Liver (tissue), 9 donors: ENCODE measurements around the gene DSE. TPM values are rescaled to one million over a fixed set of nuclear protein-coding genes. Genes with fewer than 3 reads are reported as not detected.

Source experiments
- DNase-seq: peaks from one replicate; pipeline ENCODE4 v3.0.0-alpha.2; 2017; ENCODE audit warnings: low spot score
- H3K27ac ChIP-seq, 2 donors: one replicate each; pipeline ENCODE4 v1.7.0; 2013; ENCODE audit warnings: inconsistent platforms in 2 of 2, low read length in 2 of 2, control low read depth in 1 of 2, low read depth in 1 of 2, mild to moderate bottlenecking in 1 of 2
- H3K27me3 ChIP-seq, 4 donors: one replicate each; pipeline versions ENCODE4 v1.6.1 to v1.7.0; 2013; ENCODE audit warnings: low read length in 3 of 4, inconsistent platforms in 1 of 4, mild to moderate bottlenecking in 1 of 4, moderate library complexity in 1 of 4; ENCODE audit not compliant: control insufficient read depth in 4 of 4, insufficient read depth in 4 of 4
- H3K36me3 ChIP-seq, 4 donors: one replicate each; pipeline versions ENCODE4 v1.6.1 to v1.7.0; 2013; ENCODE audit warnings: low read length in 3 of 4, mild to moderate bottlenecking in 3 of 4, low read depth in 1 of 4, moderate library complexity in 1 of 4; ENCODE audit not compliant: control insufficient read depth in 4 of 4, insufficient read depth in 3 of 4
- H3K4me1 ChIP-seq, 4 donors: one replicate each; pipeline versions ENCODE4 v1.6.1 to v1.7.0; 2013; ENCODE audit warnings: low read length in 3 of 4, mild to moderate bottlenecking in 3 of 4, moderate library complexity in 1 of 4; ENCODE audit not compliant: control insufficient read depth in 4 of 4, insufficient read depth in 4 of 4
- H3K4me3 ChIP-seq, 3 donors: one replicate each; pipeline versions ENCODE4 v1.6.1 to v1.7.0; 2013; ENCODE audit warnings: low read length in 3 of 3, control low read depth in 1 of 3, low read depth in 1 of 3, mild to moderate bottlenecking in 1 of 3
- H3K9ac ChIP-seq, 2 donors: one replicate each; pipeline ENCODE4 v1.7.0; 2013; ENCODE audit warnings: low read length in 2 of 2, mild to moderate bottlenecking in 2 of 2, moderate library complexity in 2 of 2, control low read depth in 1 of 2, low read depth in 1 of 2
- H3K9me3 ChIP-seq, 4 donors: one replicate each; pipeline versions ENCODE4 v1.6.1 to v1.7.0; 2013; ENCODE audit warnings: low read length in 3 of 4; ENCODE audit not compliant: control insufficient read depth in 4 of 4
- EGR1 ChIP-seq, 2 donors: IDR thresholded peaks; 2 replicates each; pipeline ENCODE4 v1.6.1; 2016 to 2018; ENCODE audit warnings: antibody characterized with exemption in 2 of 2, low read depth in 2 of 2
- FOXA1 ChIP-seq: IDR thresholded peaks from 2 replicates; pipeline ENCODE4 v1.6.1; 2016; ENCODE audit warnings: antibody characterized with exemption
- FOXA2 ChIP-seq: IDR thresholded peaks from 2 replicates; pipeline ENCODE4 v1.6.1; 2016; ENCODE audit warnings: antibody characterized with exemption
- GABPA ChIP-seq, 2 donors: IDR thresholded peaks in 1 of 2; conservative IDR thresholded peaks in 1 of 2; 2 replicates each; pipeline ENCODE4 v1.6.1; 2016; ENCODE audit warnings: antibody characterized with exemption in 2 of 2, mild to moderate bottlenecking in 1 of 2, moderate library complexity in 1 of 2
- HNF4A ChIP-seq, 2 donors: conservative IDR thresholded peaks; 2 replicates each; pipeline ENCODE4 v1.6.1; 2016; ENCODE audit warnings: antibody characterized with exemption in 2 of 2, mild to moderate bottlenecking in 2 of 2
- HNF4G ChIP-seq: IDR thresholded peaks from 2 replicates; pipeline ENCODE4 v1.6.1; 2016; ENCODE audit warnings: antibody characterized with exemption
- JUND ChIP-seq, 2 donors: IDR thresholded peaks; 2 replicates each; pipeline ENCODE4 v1.6.1; 2016; ENCODE audit warnings: antibody characterized with exemption in 2 of 2
- NR2F2 ChIP-seq: IDR thresholded peaks from 2 replicates; pipeline ENCODE4 v1.6.1; 2016; ENCODE audit warnings: antibody characterized with exemption
- RAD21 ChIP-seq, 2 donors: IDR thresholded peaks; 2 replicates each; pipeline ENCODE4 v1.6.1; 2016; ENCODE audit warnings: antibody characterized with exemption in 2 of 2, mild to moderate bottlenecking in 2 of 2
- RXRA ChIP-seq, 2 donors: IDR thresholded peaks; 2 replicates each; pipeline ENCODE4 v1.6.1; 2017 to 2018; ENCODE audit warnings: antibody characterized with exemption in 2 of 2, mild to moderate bottlenecking in 1 of 2
- SP1 ChIP-seq: IDR thresholded peaks from 2 replicates; pipeline ENCODE4 v1.6.1; 2018; ENCODE audit warnings: antibody characterized with exemption, mild to moderate bottlenecking
- TAF1 ChIP-seq: conservative IDR thresholded peaks from 2 replicates; pipeline ENCODE4 v1.6.1; 2016; ENCODE audit warnings: antibody characterized with exemption, mild to moderate bottlenecking
- YY1 ChIP-seq: IDR thresholded peaks from 2 replicates; pipeline ENCODE4 v1.6.1; 2016; ENCODE audit warnings: antibody characterized with exemption, mild to moderate bottlenecking
- ZBTB33 ChIP-seq: IDR thresholded peaks from 2 replicates; pipeline ENCODE4 v1.6.1; 2016; ENCODE audit warnings: antibody characterized with exemption
- WGBS: extraction: QIAGEN DNeasy Blood & Tissue Kit; methylation state at CpG from one replicate; pipeline ENCODE4 v1.1.7; 2013; 5-methylcytosine and 5-hydroxymethylcytosine counted together
- polyA plus RNA-seq, 2 donors: library from polyadenylated mRNA; stranded (reverse) in 1 of 2; unstranded in 1 of 2; fragments of 200-250 nt in 1 of 2; fragments of >200 nt in 1 of 2; fragmentation: Nextera tagmentation in 1 of 2; extraction: Ambion mirVana in 1 of 2; gene quantifications; one replicate each; pipeline versions ENCODE4 v1.2.1 to v1.2.3, GENCODE V29; 2013 to 2015
- total RNA-seq, 2 donors: library from RNA; depleted of rRNA; stranded (reverse); fragments of >200 nt; gene quantifications; one replicate each; pipeline ENCODE4 v1.2.3, GENCODE V29; 2014
- TF ChIP-seq, protein P1 (sequence below): IDR thresholded peaks from 2 replicates; pipeline ENCODE4 v1.6.1; 2016; ENCODE audit warnings: antibody characterized with exemption, mild to moderate bottlenecking
- TF ChIP-seq, protein P2 (sequence below): IDR thresholded peaks from 2 replicates; pipeline ENCODE4 v1.6.1; 2016; ENCODE audit warnings: antibody characterized with exemption
- TF ChIP-seq, protein P3 (sequence below): IDR thresholded peaks from 2 replicates; pipeline ENCODE4 v1.6.1; 2016; ENCODE audit warnings: antibody characterized with exemption
- TF ChIP-seq, protein P4 (sequence below): fragments of 150-350 bp; IDR thresholded peaks from 2 replicates; pipeline ENCODE4 v1.5.1; 2017; ENCODE audit warnings: improper control_type of control experiment, low read depth, low read length; ENCODE audit not compliant: missing input control
- donor health status: healthy.
- donor health status: healthy.
- donor health status: healthy.
- donor health status: healthy.
- donor health status: healthy.

Gene DSE
- total and polyA plus RNA-seq, 4 donors, result 5.5 to 22.8 (median 9.6) TPM

DNA sequence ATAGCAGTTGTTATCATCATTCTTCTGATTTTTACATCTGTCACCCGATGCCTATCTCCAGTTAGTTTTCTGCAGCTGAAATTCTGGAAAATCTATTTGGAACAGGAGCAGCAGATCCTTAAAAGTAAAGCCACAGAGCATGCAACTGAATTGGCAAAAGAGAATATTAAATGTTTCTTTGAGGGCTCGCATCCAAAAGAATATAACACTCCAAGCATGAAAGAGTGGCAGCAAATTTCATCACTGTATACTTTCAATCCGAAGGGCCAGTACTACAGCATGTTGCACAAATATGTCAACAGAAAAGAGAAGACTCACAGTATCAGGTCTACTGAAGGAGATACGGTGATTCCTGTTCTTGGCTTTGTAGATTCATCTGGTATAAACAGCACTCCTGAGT is 92.6 kb downstream of the DSE start:
- Histone ChIP-seq H3K9me3 (no peaks in the 10 kb centered on the region), H3K9ac (no peak overlapping the region), H3K27me3 (peaks cover 0 to 1% (median 0%) of the 10 kb centered on the region in 4 donors), H3K36me3 (no peaks in the 10 kb centered on the region), H3K4me1 (peaks cover 4 to 11% (median 6%) of the 10 kb centered on the region in 4 donors), H3K27ac (no peak overlapping the region), H3K4me3 (no peak overlapping the region)
- 72% methylated on average over 4 of the region's 4 CpGs for WGBS
- DNase-seq, result no peak
- TF ChIP-seq HNF4A (conservative IDR thresholded peaks at IDR 0.05), result no peak
- TF ChIP-seq RXRA (IDR thresholded peaks at IDR 0.05), result no peak
- TF ChIP-seq, protein P1, sequence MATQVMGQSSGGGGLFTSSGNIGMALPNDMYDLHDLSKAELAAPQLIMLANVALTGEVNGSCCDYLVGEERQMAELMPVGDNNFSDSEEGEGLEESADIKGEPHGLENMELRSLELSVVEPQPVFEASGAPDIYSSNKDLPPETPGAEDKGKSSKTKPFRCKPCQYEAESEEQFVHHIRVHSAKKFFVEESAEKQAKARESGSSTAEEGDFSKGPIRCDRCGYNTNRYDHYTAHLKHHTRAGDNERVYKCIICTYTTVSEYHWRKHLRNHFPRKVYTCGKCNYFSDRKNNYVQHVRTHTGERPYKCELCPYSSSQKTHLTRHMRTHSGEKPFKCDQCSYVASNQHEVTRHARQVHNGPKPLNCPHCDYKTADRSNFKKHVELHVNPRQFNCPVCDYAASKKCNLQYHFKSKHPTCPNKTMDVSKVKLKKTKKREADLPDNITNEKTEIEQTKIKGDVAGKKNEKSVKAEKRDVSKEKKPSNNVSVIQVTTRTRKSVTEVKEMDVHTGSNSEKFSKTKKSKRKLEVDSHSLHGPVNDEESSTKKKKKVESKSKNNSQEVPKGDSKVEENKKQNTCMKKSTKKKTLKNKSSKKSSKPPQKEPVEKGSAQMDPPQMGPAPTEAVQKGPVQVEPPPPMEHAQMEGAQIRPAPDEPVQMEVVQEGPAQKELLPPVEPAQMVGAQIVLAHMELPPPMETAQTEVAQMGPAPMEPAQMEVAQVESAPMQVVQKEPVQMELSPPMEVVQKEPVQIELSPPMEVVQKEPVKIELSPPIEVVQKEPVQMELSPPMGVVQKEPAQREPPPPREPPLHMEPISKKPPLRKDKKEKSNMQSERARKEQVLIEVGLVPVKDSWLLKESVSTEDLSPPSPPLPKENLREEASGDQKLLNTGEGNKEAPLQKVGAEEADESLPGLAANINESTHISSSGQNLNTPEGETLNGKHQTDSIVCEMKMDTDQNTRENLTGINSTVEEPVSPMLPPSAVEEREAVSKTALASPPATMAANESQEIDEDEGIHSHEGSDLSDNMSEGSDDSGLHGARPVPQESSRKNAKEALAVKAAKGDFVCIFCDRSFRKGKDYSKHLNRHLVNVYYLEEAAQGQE, result no peak
- no peak for TF ChIP-seq SP1
- TF ChIP-seq, protein P2, sequence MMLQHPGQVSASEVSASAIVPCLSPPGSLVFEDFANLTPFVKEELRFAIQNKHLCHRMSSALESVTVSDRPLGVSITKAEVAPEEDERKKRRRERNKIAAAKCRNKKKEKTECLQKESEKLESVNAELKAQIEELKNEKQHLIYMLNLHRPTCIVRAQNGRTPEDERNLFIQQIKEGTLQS, result no peak
- TF ChIP-seq FOXA2, result no peak
- TF ChIP-seq, protein P3, sequence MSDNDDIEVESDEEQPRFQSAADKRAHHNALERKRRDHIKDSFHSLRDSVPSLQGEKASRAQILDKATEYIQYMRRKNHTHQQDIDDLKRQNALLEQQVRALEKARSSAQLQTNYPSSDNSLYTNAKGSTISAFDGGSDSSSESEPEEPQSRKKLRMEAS, result no peak
- TF ChIP-seq FOXA1, result no peak
- no peak for TF ChIP-seq GABPA (IDR thresholded peaks at IDR 0.05 in 1 of 2, conservative IDR thresholded peaks at IDR 0.05 in 1 of 2)
- TF ChIP-seq TAF1, result no peak
- no peak for TF ChIP-seq NR2F2
- TF ChIP-seq, protein P4, sequence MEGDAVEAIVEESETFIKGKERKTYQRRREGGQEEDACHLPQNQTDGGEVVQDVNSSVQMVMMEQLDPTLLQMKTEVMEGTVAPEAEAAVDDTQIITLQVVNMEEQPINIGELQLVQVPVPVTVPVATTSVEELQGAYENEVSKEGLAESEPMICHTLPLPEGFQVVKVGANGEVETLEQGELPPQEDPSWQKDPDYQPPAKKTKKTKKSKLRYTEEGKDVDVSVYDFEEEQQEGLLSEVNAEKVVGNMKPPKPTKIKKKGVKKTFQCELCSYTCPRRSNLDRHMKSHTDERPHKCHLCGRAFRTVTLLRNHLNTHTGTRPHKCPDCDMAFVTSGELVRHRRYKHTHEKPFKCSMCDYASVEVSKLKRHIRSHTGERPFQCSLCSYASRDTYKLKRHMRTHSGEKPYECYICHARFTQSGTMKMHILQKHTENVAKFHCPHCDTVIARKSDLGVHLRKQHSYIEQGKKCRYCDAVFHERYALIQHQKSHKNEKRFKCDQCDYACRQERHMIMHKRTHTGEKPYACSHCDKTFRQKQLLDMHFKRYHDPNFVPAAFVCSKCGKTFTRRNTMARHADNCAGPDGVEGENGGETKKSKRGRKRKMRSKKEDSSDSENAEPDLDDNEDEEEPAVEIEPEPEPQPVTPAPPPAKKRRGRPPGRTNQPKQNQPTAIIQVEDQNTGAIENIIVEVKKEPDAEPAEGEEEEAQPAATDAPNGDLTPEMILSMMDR, result no peak
- TF ChIP-seq JUND (IDR thresholded peaks at IDR 0.05), result no peak
- no peak for TF ChIP-seq ZBTB33
- no peak for TF ChIP-seq YY1
- no peak for TF ChIP-seq EGR1 (IDR thresholded peaks at IDR 0.05; ENCODE audit: low read depth in 2 of 2)
- no peak for TF ChIP-seq RAD21 (IDR thresholded peaks at IDR 0.05)
- TF ChIP-seq HNF4G, result no peak
